GM23338 (cell line): ENCODE results near the gene SAP130.

Source experiments
- TF ChIP-seq, protein P1 (sequence below): IDR thresholded peaks from one replicate; pipeline ENCODE4 v1.6.1; 2018; ENCODE audit warnings: antibody characterized with exemption; ENCODE audit not compliant: unreplicated experiment
- TF ChIP-seq, protein P2 (sequence below), 2 experiments: fragments of 200-600 bp in 1 of 2; sonication (generic) in 1 of 2; conservative IDR thresholded peaks; 2 replicates each; pipeline versions ENCODE4 v1.5.1 to v1.6.1; 2016 to 2017; ENCODE audit warnings: antibody characterized with exemption in 2 of 2, low read depth in 2 of 2, mild to moderate bottlenecking in 2 of 2, moderate library complexity in 1 of 2

DNA sequence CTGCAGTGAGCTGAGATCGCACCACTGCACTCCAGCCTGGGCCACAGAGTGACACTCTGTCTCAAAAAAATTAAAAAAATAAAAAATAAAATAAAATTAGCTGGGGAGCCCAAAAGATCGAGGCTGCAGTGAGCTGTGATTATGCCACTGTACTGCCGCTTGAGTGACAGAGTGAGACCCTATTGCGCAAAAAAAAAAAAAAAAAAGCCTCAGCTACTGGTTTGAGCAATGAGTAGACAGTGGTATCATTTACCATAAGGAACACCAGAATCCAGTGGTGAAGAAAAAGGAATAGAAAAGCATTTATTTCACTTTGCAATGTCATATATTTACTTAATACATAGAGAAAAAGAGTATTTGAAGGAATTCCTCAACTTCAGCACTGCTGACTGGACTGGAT is 3.0 kb downstream of the SAP130 start:
- TF ChIP-seq, protein P1, sequence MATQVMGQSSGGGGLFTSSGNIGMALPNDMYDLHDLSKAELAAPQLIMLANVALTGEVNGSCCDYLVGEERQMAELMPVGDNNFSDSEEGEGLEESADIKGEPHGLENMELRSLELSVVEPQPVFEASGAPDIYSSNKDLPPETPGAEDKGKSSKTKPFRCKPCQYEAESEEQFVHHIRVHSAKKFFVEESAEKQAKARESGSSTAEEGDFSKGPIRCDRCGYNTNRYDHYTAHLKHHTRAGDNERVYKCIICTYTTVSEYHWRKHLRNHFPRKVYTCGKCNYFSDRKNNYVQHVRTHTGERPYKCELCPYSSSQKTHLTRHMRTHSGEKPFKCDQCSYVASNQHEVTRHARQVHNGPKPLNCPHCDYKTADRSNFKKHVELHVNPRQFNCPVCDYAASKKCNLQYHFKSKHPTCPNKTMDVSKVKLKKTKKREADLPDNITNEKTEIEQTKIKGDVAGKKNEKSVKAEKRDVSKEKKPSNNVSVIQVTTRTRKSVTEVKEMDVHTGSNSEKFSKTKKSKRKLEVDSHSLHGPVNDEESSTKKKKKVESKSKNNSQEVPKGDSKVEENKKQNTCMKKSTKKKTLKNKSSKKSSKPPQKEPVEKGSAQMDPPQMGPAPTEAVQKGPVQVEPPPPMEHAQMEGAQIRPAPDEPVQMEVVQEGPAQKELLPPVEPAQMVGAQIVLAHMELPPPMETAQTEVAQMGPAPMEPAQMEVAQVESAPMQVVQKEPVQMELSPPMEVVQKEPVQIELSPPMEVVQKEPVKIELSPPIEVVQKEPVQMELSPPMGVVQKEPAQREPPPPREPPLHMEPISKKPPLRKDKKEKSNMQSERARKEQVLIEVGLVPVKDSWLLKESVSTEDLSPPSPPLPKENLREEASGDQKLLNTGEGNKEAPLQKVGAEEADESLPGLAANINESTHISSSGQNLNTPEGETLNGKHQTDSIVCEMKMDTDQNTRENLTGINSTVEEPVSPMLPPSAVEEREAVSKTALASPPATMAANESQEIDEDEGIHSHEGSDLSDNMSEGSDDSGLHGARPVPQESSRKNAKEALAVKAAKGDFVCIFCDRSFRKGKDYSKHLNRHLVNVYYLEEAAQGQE = no peak
- TF ChIP-seq, protein P2, sequence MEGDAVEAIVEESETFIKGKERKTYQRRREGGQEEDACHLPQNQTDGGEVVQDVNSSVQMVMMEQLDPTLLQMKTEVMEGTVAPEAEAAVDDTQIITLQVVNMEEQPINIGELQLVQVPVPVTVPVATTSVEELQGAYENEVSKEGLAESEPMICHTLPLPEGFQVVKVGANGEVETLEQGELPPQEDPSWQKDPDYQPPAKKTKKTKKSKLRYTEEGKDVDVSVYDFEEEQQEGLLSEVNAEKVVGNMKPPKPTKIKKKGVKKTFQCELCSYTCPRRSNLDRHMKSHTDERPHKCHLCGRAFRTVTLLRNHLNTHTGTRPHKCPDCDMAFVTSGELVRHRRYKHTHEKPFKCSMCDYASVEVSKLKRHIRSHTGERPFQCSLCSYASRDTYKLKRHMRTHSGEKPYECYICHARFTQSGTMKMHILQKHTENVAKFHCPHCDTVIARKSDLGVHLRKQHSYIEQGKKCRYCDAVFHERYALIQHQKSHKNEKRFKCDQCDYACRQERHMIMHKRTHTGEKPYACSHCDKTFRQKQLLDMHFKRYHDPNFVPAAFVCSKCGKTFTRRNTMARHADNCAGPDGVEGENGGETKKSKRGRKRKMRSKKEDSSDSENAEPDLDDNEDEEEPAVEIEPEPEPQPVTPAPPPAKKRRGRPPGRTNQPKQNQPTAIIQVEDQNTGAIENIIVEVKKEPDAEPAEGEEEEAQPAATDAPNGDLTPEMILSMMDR (conservative IDR thresholded peaks at IDR 0.05; ENCODE audit: low read depth in 2 of 2) = no peak
